ENCODE data around the gene NUAK1. TPM values are rescaled to one million over a fixed set of nuclear protein-coding genes. Genes with fewer than 3 reads are reported as not detected.

Gene NUAK1
- total RNA-seq, 1 donor from 2014 or later: not detected

- Mint-ChIP-seq H3K27ac (no peak overlapping the region), H3K4me3 (no peak overlapping the region), H3K27me3 (no peaks in the 10 kb centered on the region), H3K4me1 (no peaks in the 10 kb centered on the region), H3K36me3 (ENCODE audit: low read depth) (no peaks in the 10 kb centered on the region), H3K9me3 (peaks cover 3% of the 10 kb centered on the region)
- DNase-seq: no peak
- ChIA-PET CTCF (no interaction called here), POLR2A (no interaction called here)
- no peak for ATAC-seq (ENCODE audit: low read depth)
- intact Hi-C loops (cut with micrococcal nuclease): no loop called here
- TF ChIP-seq CTCF (IDR thresholded peaks at IDR 0.05): no peak
These were observed 98.2 kb downstream of the NUAK1 start for GRCh38 chr12:106040521-106040920.

DNA sequence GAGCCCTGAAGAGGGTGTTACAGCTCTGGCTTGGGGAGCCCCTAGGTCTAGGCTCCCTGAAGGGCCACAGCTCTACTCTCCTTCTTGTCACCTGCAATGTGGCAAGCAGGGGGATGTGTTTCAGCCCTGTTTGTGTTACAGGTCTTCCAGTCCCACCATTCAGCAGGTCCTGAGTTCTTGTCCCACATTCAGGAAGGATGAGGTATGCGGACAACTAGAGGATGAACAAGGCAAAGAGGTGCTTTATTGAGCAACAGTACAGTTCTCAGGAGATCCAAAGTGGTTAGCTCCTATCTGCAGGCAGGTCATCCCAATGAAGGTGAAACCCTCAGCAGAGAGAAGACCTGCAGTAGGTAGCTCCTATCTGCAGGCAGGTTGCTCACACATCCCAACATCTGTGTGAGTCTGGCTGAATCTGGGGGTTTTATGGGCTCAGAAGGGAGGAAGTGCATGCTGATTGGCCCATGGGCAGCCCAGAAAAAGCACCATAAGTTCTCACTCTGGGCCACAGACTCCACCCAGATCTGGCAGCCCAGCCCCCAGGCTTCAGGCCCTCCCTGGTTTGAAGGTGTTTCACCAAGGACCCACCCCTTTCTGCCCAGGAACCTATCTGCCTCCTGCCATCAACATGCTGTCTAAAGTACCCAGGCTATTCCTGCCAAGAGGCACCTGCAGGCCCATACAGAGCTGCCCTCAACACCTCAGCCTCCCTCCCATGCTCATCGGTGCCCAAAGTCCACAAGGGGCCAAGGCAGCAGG, 98.9 kb downstream of the NUAK1 start:
- H3K9me3 Mint-ChIP-seq: peaks cover 3% of the 10 kb centered on the region
- no peak overlapping the region for H3K27ac Mint-ChIP-seq
- no peaks in the 10 kb centered on the region for H3K4me1 Mint-ChIP-seq
- ChIA-PET CTCF (no interaction called here), POLR2A (no interaction called here)
- intact Hi-C loops (cut with micrococcal nuclease): no loop called here
- no peak for DNase-seq
- no peak for TF ChIP-seq CTCF (IDR thresholded peaks at IDR 0.05)
- no peaks in the 10 kb centered on the region for H3K36me3 Mint-ChIP-seq (ENCODE audit: low read depth)
- no peak overlapping the region for H3K4me3 Mint-ChIP-seq
- ATAC-seq (ENCODE audit: low read depth): no peak
- no peaks in the 10 kb centered on the region for H3K27me3 Mint-ChIP-seq

DNA sequence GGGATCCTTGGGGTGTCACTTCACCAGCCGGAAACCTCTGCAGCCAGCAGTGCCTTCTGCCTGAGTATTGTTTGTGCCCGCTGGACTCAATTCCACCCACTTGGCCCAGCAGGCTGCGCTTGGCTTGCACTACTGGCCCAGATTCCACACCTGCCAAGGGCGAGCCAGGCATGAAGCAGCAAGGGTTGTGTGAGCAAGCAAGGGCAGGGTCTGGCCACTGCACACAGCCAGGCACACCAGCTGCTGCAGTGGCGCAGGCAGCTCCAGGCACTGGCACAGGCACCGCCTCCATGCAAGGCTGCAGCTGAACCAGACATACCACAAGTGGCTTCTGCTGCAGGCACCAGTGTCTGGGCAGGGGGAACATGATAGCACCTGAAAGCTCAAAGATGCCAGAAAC, 99.5 kb downstream of the NUAK1 start:
- ChIA-PET POLR2A (no interaction called here), CTCF (no interaction called here)
- no peaks in the 10 kb centered on the region for H3K4me1 Mint-ChIP-seq
- DNase-seq: no peak
- ATAC-seq (ENCODE audit: low read depth): no peak
- intact Hi-C loops (cut with micrococcal nuclease): no loop called here
- no peak for TF ChIP-seq CTCF (IDR thresholded peaks at IDR 0.05)
- no peak overlapping the region for H3K4me3 Mint-ChIP-seq
- H3K36me3 Mint-ChIP-seq (ENCODE audit: low read depth): no peaks in the 10 kb centered on the region
- no peak overlapping the region for H3K27ac Mint-ChIP-seq
- H3K9me3 Mint-ChIP-seq: peaks cover 3% of the 10 kb centered on the region
- H3K27me3 Mint-ChIP-seq: no peaks in the 10 kb centered on the region

DNA sequence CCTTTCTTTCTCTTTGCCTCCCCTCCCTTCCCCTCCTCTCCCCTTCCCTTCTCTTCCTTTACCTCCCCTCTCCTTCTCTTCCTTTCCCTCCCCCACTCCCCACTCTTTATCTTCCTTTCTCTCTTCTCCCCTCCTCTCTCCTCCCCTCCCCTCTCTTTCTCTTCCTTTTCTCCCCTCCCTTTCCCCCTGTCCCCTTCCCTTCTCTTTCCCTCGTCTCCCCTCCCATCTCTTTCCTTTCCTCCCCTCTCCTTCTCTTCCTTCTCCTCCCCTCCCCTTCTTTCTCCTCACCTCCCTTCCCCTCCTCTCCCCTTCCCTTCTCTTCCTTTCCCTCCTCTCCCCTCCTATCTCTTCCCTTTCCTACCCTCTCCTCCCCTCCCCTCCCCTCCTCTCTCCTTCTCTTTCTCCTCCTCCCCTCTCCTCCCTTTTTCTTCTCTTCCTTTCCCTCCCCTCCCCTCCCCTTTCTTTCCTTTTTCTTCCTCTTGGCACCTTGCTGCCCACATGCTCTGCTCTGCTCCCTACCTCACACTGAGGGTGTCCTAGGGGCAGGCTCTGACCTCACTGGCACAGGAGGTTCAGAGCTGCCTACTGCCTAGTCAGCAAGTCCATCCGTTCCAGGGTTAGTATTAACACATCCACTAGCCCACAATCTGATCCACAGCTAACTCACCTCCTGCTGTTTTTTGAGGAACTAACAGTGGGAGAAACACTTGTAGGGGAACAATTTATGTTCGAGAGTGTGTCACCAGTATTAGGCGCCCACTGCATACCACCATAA, 101.0 kb downstream of the NUAK1 start:
- CTCF ChIA-PET: no interaction called here
- H3K27me3 Mint-ChIP-seq: no peaks in the 10 kb centered on the region

More for the DNA sequence above, 101.0 kb downstream of the NUAK1 start:
- Mint-ChIP-seq H3K9me3 (peaks cover 3% of the 10 kb centered on the region), H3K4me3 (no peak overlapping the region), H3K36me3 (ENCODE audit: low read depth) (no peaks in the 10 kb centered on the region), H3K4me1 (no peaks in the 10 kb centered on the region), H3K27ac (no peak overlapping the region)
- ATAC-seq (ENCODE audit: low read depth) (no peak), DNase-seq (no peak)
- POLR2A ChIA-PET: no interaction called here
- TF ChIP-seq CTCF (IDR thresholded peaks at IDR 0.05): no peak
- intact Hi-C loops (cut with micrococcal nuclease): no loop called here
